CD14-positive monocyte (primary cell): ENCODE results near the gene METTL22. TPM values are rescaled to one million over a fixed set of nuclear protein-coding genes. Genes with fewer than 3 reads are reported as not detected.

Source experiments
- DNase-seq, 3 donors: peaks; one replicate each; pipeline ENCODE4 v3.0.0-alpha.2; 2011 to 2022
- H2AFZ ChIP-seq: 2 replicates; pipeline ENCODE4 v1.6.0; 2012; ENCODE audit warnings: mild to moderate bottlenecking, low read depth, low read length, inconsistent platforms; ENCODE audit not compliant: insufficient read depth, poor library complexity, severe bottlenecking
- H3K27ac ChIP-seq, 2 donors: 1 replicate in 1 of 2; 2 replicates in 1 of 2; pipeline ENCODE4 v1.5.1; 2012 to 2013; ENCODE audit warnings: low read length in 2 of 2, control low read depth in 1 of 2, inconsistent platforms in 1 of 2, low read depth in 1 of 2, mild to moderate bottlenecking in 1 of 2
- H3K27me3 ChIP-seq, 2 donors: one replicate each; pipeline versions ENCODE4 v1.6.0 to v1.6.1; 2011 to 2013; ENCODE audit warnings: low read length in 2 of 2; ENCODE audit not compliant: control insufficient read depth in 2 of 2, insufficient read depth in 2 of 2
- H3K36me3 ChIP-seq, 2 donors: replicated peaks in 1 of 2; 1 replicate in 1 of 2; 2 replicates in 1 of 2; pipeline versions ENCODE4 v1.5.1 to v1.6.1; 2012 to 2013; ENCODE audit warnings: low read length in 2 of 2, control low read depth in 1 of 2, inconsistent platforms in 1 of 2, mild to moderate bottlenecking in 1 of 2; ENCODE audit not compliant: insufficient read depth in 2 of 2, control insufficient read depth in 1 of 2
- H3K4me1 ChIP-seq, 2 donors: 1 replicate in 1 of 2; 2 replicates in 1 of 2; pipeline versions ENCODE4 v1.5.1 to v1.6.1; 2012 to 2013; ENCODE audit warnings: low read length in 2 of 2, control low read depth in 1 of 2, inconsistent platforms in 1 of 2, mild to moderate bottlenecking in 1 of 2, moderate library complexity in 1 of 2; ENCODE audit not compliant: insufficient read depth in 2 of 2, control insufficient read depth in 1 of 2
- H3K4me2 ChIP-seq: replicated peaks from 2 replicates; pipeline ENCODE3; 2012; ENCODE audit warnings: low read length, moderate library complexity, mild to moderate bottlenecking; ENCODE audit not compliant: poor library complexity, severe bottlenecking; ENCODE audit errors: extremely low read depth
- H3K4me3 ChIP-seq, 3 experiments: fragments of 200-600 bp in 1 of 3; sonication (generic) in 1 of 3; replicated peaks in 1 of 3; 1 replicate in 2 of 3; 2 replicates in 1 of 3; pipeline ENCODE4 v1.5.1; 2011 to 2013; ENCODE audit warnings: low read length in 3 of 3, mild to moderate bottlenecking in 3 of 3, control low read depth in 2 of 3, low read depth in 2 of 3, inconsistent platforms in 1 of 3, moderate library complexity in 1 of 3
- H3K79me2 ChIP-seq: 2 replicates; pipeline ENCODE4 v1.6.0; 2012; ENCODE audit warnings: mild to moderate bottlenecking, control low read depth, inconsistent platforms, low read length, moderate library complexity; ENCODE audit not compliant: insufficient read depth
- H3K9ac ChIP-seq: 2 replicates; pipeline ENCODE4 v1.6.0; 2017; ENCODE audit warnings: low read length, mild to moderate bottlenecking; ENCODE audit not compliant: insufficient read depth, poor library complexity, severe bottlenecking
- H3K9me3 ChIP-seq, 2 donors: replicated peaks in 1 of 2; 1 replicate in 1 of 2; 2 replicates in 1 of 2; pipeline versions ENCODE4 v1.5.1 to v1.6.1; 2012 to 2013; ENCODE audit warnings: low read length in 2 of 2, control low read depth in 1 of 2; ENCODE audit not compliant: control insufficient read depth in 1 of 2, insufficient read depth in 1 of 2
- H4K20me1 ChIP-seq: 2 replicates; pipeline ENCODE4 v1.6.0; 2012; ENCODE audit warnings: mild to moderate bottlenecking, low read length, control low read depth, moderate library complexity; ENCODE audit not compliant: insufficient read depth
- H3K27ac Mint-ChIP-seq, 7 donors: one replicate each; pipeline ENCODE4 v1.8.0; 2020; ENCODE audit warnings: mild to moderate bottlenecking in 7 of 7, mixed read lengths in 7 of 7, moderate library complexity in 6 of 7, inconsistent platforms in 2 of 7
- H3K27me3 Mint-ChIP-seq, 3 donors: one replicate each; pipeline ENCODE4 v1.8.0; 2021 to 2022; ENCODE audit warnings: low read depth in 3 of 3, mild to moderate bottlenecking in 3 of 3, mixed read lengths in 3 of 3, moderate library complexity in 3 of 3, inconsistent platforms in 1 of 3
- H3K36me3 Mint-ChIP-seq, 2 donors: one replicate each; pipeline ENCODE4 v1.8.0; 2020; ENCODE audit warnings: mixed read lengths in 2 of 2, inconsistent platforms in 1 of 2, mild to moderate bottlenecking in 1 of 2
- H3K4me1 Mint-ChIP-seq: one replicate; pipeline ENCODE4 v1.8.0; 2020; ENCODE audit warnings: mild to moderate bottlenecking, mixed read lengths
- H3K4me3 Mint-ChIP-seq, 2 donors: one replicate each; pipeline ENCODE4 v1.8.0; 2020; ENCODE audit warnings: mild to moderate bottlenecking in 2 of 2, mixed read lengths in 2 of 2, moderate library complexity in 1 of 2
- H3K9me3 Mint-ChIP-seq, 7 donors: one replicate each; pipeline ENCODE4 v1.8.0; 2020 to 2022; ENCODE audit warnings: mixed read lengths in 7 of 7, mild to moderate bottlenecking in 6 of 7, moderate library complexity in 6 of 7, inconsistent platforms in 2 of 7
- CTCF ChIP-seq: fragments of 200-600 bp; IDR thresholded peaks from one replicate; pipeline ENCODE4 v1.8.0; 2022; ENCODE audit warnings: antibody characterized with exemption, mild to moderate bottlenecking
- WGBS: methylation state at CpG from one replicate; pipeline ENCODE4 v1.1.5; 2013; ENCODE audit warnings: missing lambda C conversion rate; ENCODE audit not compliant: insufficient coverage; 5-methylcytosine and 5-hydroxymethylcytosine counted together
- intact Hi-C, 2 donors: fragments of 100-400 bp; cut with micrococcal nuclease; formaldehyde crosslinking; loops; one replicate each; pipeline versions ENCODE4 v1.15.0 to v1.15.1; 2023
- polyA plus RNA-seq, 3 donors: library from polyadenylated mRNA; depleted of rRNA in 1 of 3; unstranded in 2 of 3; stranded (reverse) in 1 of 3; fragments of 300-500 nt in 2 of 3; fragments of >200 nt in 1 of 3; fragmentation: Illumina TruSeq in 2 of 3; gene quantifications; 1 replicate in 2 of 3; 2 replicates in 1 of 3; pipeline ENCODE4 v1.2.3, GENCODE V29; 2012 to 2021

The METTL22 gene
- polyA plus RNA-seq, 3 donors: 36.0 to 44.0 (median 38.9) TPM

GRCh38 chr16:8647721-8648318 lies 26.3 kb downstream of the METTL22 start:
- Mint-ChIP-seq H3K4me1 (peaks cover 26% of the 10 kb centered on the region), H3K9me3 (no peaks in the 10 kb centered on the region), H3K27ac (peak overlapping the region in 1 of 7 donors; percentile 50), H3K36me3 (peaks cover 52 to 60% of the 10 kb centered on the region in 2 donors), H3K4me3 (no peak overlapping the region), H3K27me3 (no peaks in the 10 kb centered on the region)
- peaks cover 36 to 43% of the 10 kb centered on the region in 2 donors for H3K36me3 ChIP-seq
- no peaks in the 10 kb centered on the region for H4K20me1 ChIP-seq
- DNase-seq: no peak
- no peak overlapping the region for H3K27ac ChIP-seq
- H3K4me2 ChIP-seq: no peak overlapping the region
- TF ChIP-seq CTCF: no peak
- H3K4me3 ChIP-seq: no peak overlapping the region
- H3K9me3 ChIP-seq: no peaks in the 10 kb centered on the region
- H2AFZ ChIP-seq: no peak overlapping the region
- peaks cover 26 to 28% of the 10 kb centered on the region in 2 donors for H3K4me1 ChIP-seq
- H3K9ac ChIP-seq: no peak overlapping the region
- 85% methylated on average over 7 of the region's 9 CpGs for WGBS
- no peaks in the 10 kb centered on the region for H3K27me3 ChIP-seq
- intact Hi-C loops: loop anchor here in 1 of 2 donors (5.0 kb wide), 1 partner anchor 76 kb away; no protein-coding TSS in a partner anchor
- H3K79me2 ChIP-seq: peaks cover 15% of the 10 kb centered on the region

- intact Hi-C loops: loop anchor here in 1 of 2 donors (5.0 kb wide), 1 partner anchor 77 kb away; no protein-coding TSS in a partner anchor
- Histone ChIP-seq H3K4me2 (no peak overlapping the region), H3K9ac (no peak overlapping the region), H3K79me2 (peaks cover 15% of the 10 kb centered on the region), H3K27ac (no peak overlapping the region), H3K9me3 (no peaks in the 10 kb centered on the region), H3K36me3 (peaks cover 30 to 36% of the 10 kb centered on the region in 2 donors), H4K20me1 (peaks cover 4% of the 10 kb centered on the region), H3K27me3 (no peaks in the 10 kb centered on the region), H3K4me1 (peaks cover 21 to 23% of the 10 kb centered on the region in 2 donors), H2AFZ (no peak overlapping the region), H3K4me3 (no peak overlapping the region)
- H3K27me3 Mint-ChIP-seq: no peaks in the 10 kb centered on the region
- DNase-seq: no peak
- H3K4me3 Mint-ChIP-seq: no peak overlapping the region
- H3K27ac Mint-ChIP-seq: peak overlapping the region in 1 of 7 donors; percentile 25
- H3K9me3 Mint-ChIP-seq: no peaks in the 10 kb centered on the region
- H3K36me3 Mint-ChIP-seq: peaks cover 44 to 49% of the 10 kb centered on the region in 2 donors
- no peak for TF ChIP-seq CTCF
- WGBS: 97% methylated on average over 4 of the region's 4 CpGs
- peaks cover 19% of the 10 kb centered on the region for H3K4me1 Mint-ChIP-seq
Measured at GRCh38 chr16:8648877-8649276, 27.4 kb downstream of the METTL22 start.
